ENCODE measurements around the gene JAK2.

Gene JAK2

GRCh38 chr9:5144217-5144616 is 159.1 kb downstream of the JAK2 start:
- DNase-seq (ENCODE audit: low read depth), result no peak

GRCh38 chr9:5146241-5146640 is 161.2 kb downstream of the JAK2 start:
- no peak for DNase-seq (ENCODE audit: low read depth)

Data from fibroblast of the conjunctiva (primary cell).